Right lobe of liver (tissue), 6 donors: ENCODE data around the gene MACROD2. TPM values are rescaled to one million over a fixed set of nuclear protein-coding genes. Genes with fewer than 3 reads are reported as not detected.

Experiments
- ATAC-seq, 4 donors: fragments of 200-7000 bp; cut with Tn5 transposase; one replicate each; pipeline ENCODE4 v1.9.1; 2020; ENCODE audit warnings: mild to moderate bottlenecking in 4 of 4, moderate library complexity in 4 of 4
- DNase-seq, 3 donors: peaks; one replicate each; pipeline ENCODE4 v3.0.0-alpha.2; 2020
- H3K27ac ChIP-seq, 3 donors: fragments of 200-600 bp; one replicate each; pipeline ENCODE4 v1.8.0; 2022
- H3K27me3 ChIP-seq, 2 donors: fragments of 200-600 bp; one replicate each; pipeline ENCODE4 v1.8.0; 2022
- H3K36me3 ChIP-seq, 4 donors: fragments of 200-600 bp; sonication (generic) in 1 of 4; one replicate each; pipeline versions ENCODE4 v1.5.1 to v1.8.0; 2017 to 2022; ENCODE audit warnings: control low read depth in 1 of 4
- H3K4me1 ChIP-seq, 4 donors: fragments of 200-600 bp; sonication (generic) in 1 of 4; one replicate each; pipeline versions ENCODE4 v1.5.1 to v1.8.0; 2017 to 2022; ENCODE audit warnings: control low read depth in 1 of 4
- H3K4me3 ChIP-seq, 3 donors: fragments of 200-600 bp; one replicate each; pipeline ENCODE4 v1.8.0; 2022
- H3K9me3 ChIP-seq, 4 donors: fragments of 200-600 bp; sonication (generic) in 1 of 4; one replicate each; pipeline versions ENCODE4 v1.5.1 to v1.8.0; 2017 to 2022; ENCODE audit warnings: control low read depth in 1 of 4
- POLR2A ChIP-seq: fragments of 450-650 bp; IDR thresholded peaks from one replicate; pipeline ENCODE4 v1.6.1; 2017; ENCODE audit warnings: antibody characterized with exemption, mild to moderate bottlenecking
- WGBS: methylation state at CpG from one replicate; pipeline ENCODE4 v1.1.6; 2018; ENCODE audit warnings: low coverage, low lambda C conversion rate; ENCODE audit not compliant: insufficient coverage; ENCODE audit errors: missing lambda C conversion rate; 5-methylcytosine and 5-hydroxymethylcytosine counted together
- intact Hi-C, 2 donors: fragments of 100-400 bp; cut with DNase I; formaldehyde crosslinking; loops; one replicate each; pipeline versions ENCODE4 v1.11.2 to v1.14.1; 2022
- total RNA-seq, 6 experiments: library from RNA; depleted of rRNA in 2 of 6; stranded (reverse); fragments of >200 nt in 2 of 6; fragmentation: NEBNext Ultra II Directional in 3 of 6; extraction: Animal tissue kit (Norgen Biotek cat#: 25700) in 3 of 6; gene quantifications; one replicate each; pipeline versions ENCODE4 v1.1.0 to v1.2.4, GENCODE V29; 2016 to 2023
- TF ChIP-seq, protein P1 (sequence below), 4 donors: fragments of 200-600 bp in 3 of 4; fragments of 450-650 bp in 1 of 4; IDR thresholded peaks; one replicate each; pipeline versions ENCODE4 v1.5.1 to v1.8.0; 2016 to 2022; ENCODE audit warnings: antibody characterized with exemption in 4 of 4, mild to moderate bottlenecking in 2 of 4
- donor health status: DM: no; HTN: yes; CAD: no.
- donor health status: DM: no; HTN: no; CAD: no.
- donor health status: DM: no; HTN: no; CAD: no.
- donor health status: DM: no; HTN: yes; CAD: no.
- donor health status: DM: no; HTN: yes; CAD: no.

The MACROD2 gene
- total RNA-seq, 6 experiments from 2014 or later: 1.2 to 5.5 (median 3.3) TPM

DNA sequence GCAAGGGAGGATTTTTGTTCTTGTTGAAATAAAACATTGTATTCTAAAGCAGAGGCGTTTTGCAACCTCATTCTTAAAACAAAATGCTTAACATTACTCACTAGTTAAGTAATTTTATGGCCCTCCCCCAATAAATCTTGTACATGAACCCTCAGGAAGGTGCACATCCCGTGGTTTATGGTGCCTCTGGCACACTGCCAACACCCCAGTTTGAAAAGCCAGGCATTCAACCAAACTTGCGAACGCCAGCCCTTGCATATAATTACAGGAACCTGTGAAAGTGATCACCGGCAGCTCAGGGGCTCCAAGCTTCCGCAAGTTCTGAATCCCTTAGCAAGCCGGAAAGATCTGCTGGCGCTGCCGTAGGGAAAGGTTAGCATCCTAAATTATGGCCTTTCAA is 1451.1 kb downstream of the MACROD2 start:
- H3K36me3 ChIP-seq: no peaks in the 10 kb centered on the region

DNA sequence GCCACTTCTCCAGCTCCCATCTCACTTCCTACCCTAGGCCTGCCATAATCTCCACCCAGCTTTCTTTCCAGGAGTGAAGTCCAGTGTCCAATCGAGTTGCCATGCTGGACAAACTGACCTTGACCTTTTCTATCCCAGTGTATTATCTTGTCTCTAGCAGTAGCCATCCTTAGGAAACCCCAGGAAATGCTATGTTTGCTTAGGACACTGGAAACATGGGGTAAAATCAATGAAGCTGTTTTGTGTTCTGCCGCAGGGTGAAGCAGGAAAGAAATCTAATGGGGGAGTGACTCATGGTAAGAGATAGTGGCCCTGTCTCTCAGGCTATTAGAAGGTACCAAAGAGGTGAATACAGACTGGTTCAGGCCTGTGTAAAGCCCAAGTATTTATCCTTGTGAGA is 1452.2 kb downstream of the MACROD2 start:
- no peaks in the 10 kb centered on the region for H3K9me3 ChIP-seq
- TF ChIP-seq, protein P1, sequence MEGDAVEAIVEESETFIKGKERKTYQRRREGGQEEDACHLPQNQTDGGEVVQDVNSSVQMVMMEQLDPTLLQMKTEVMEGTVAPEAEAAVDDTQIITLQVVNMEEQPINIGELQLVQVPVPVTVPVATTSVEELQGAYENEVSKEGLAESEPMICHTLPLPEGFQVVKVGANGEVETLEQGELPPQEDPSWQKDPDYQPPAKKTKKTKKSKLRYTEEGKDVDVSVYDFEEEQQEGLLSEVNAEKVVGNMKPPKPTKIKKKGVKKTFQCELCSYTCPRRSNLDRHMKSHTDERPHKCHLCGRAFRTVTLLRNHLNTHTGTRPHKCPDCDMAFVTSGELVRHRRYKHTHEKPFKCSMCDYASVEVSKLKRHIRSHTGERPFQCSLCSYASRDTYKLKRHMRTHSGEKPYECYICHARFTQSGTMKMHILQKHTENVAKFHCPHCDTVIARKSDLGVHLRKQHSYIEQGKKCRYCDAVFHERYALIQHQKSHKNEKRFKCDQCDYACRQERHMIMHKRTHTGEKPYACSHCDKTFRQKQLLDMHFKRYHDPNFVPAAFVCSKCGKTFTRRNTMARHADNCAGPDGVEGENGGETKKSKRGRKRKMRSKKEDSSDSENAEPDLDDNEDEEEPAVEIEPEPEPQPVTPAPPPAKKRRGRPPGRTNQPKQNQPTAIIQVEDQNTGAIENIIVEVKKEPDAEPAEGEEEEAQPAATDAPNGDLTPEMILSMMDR (IDR thresholded peaks at IDR 0.05): no peak
- TF ChIP-seq POLR2A: no peak
- intact Hi-C loops: no loop called here
- H3K4me1 ChIP-seq: no peaks in the 10 kb centered on the region
- 35% methylated on average over 2 of the region's 2 CpGs for WGBS
- H3K27ac ChIP-seq: no peak overlapping the region
- no peak for ATAC-seq
- H3K4me3 ChIP-seq: no peak overlapping the region
- H3K27me3 ChIP-seq: no peaks in the 10 kb centered on the region
- DNase-seq: no peak
- no peaks in the 10 kb centered on the region for H3K36me3 ChIP-seq

More for the DNA sequence above, 1451.1 kb downstream of the MACROD2 start:
- Histone ChIP-seq H3K27me3 (no peaks in the 10 kb centered on the region), H3K9me3 (no peaks in the 10 kb centered on the region), H3K27ac (no peak overlapping the region), H3K4me1 (no peaks in the 10 kb centered on the region), H3K4me3 (no peak overlapping the region)
- intact Hi-C loops: no loop called here
- DNase-seq (peak in 2 of 3 donors; percentile 22 to 43), ATAC-seq (no peak)
- TF ChIP-seq, protein P1 (IDR thresholded peaks at IDR 0.05): no peak
- WGBS: 70% methylated on average over 9 of the region's 9 CpGs

DNA sequence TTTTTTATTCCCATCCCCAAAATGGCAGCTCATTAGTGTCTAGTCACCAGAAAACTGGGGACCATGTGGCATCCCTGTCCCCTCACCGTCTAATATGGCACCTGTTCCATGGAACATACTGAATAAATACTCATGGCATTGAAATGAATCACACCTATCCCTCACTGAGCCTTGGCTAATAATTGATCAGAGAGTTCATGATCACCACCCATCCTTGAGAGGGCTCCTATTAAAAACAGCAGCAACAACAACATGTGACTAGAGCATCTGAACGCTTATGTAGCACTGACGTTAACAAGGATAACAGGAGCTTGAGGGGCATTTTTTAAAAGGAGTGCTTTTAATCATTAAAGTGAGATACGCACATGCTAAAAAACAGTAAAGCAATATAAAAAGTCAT is 1453.7 kb downstream of the MACROD2 start:
- Histone ChIP-seq H3K27me3 (no peaks in the 10 kb centered on the region), H3K36me3 (no peaks in the 10 kb centered on the region), H3K4me3 (no peak overlapping the region), H3K9me3 (no peaks in the 10 kb centered on the region), H3K4me1 (no peaks in the 10 kb centered on the region), H3K27ac (no peak overlapping the region)
- intact Hi-C loops: no loop called here
- TF ChIP-seq, protein P1 (IDR thresholded peaks at IDR 0.05): no peak
- no peak for TF ChIP-seq POLR2A
- no peak for DNase-seq
- ATAC-seq: no peak
- WGBS: 78% methylated on average over 4 of the region's 4 CpGs

DNA sequence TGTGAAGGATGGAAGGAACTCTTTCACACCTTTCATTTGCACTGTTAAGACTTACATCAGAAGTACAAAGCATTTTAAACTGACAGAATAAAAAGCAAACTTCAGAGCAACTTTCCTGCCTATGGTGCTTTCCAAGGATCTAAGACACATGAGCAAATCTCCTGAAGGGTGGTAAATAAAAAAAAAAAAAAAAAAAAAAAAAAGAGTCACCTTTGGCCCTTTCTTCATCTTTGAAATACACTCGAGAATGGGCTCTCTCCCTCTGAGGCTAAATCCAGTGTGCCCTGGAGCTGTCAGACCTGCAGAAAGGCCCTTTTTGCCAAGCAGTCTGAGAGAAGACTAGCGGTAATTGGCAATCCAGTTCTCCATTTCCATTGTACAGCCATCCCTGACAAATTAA is 1455.9 kb downstream of the MACROD2 start:
- no peak for TF ChIP-seq POLR2A
- TF ChIP-seq, protein P1 (IDR thresholded peaks at IDR 0.05): no peak
- H3K36me3 ChIP-seq: no peaks in the 10 kb centered on the region
- no peak for DNase-seq
- H3K4me1 ChIP-seq: no peaks in the 10 kb centered on the region
- WGBS: 70% methylated on average over 2 of the region's 2 CpGs
- no peak overlapping the region for H3K4me3 ChIP-seq
- intact Hi-C loops: no loop called here
- ATAC-seq: no peak
- no peaks in the 10 kb centered on the region for H3K9me3 ChIP-seq
- H3K27me3 ChIP-seq: no peaks in the 10 kb centered on the region
- H3K27ac ChIP-seq: no peak overlapping the region

DNA sequence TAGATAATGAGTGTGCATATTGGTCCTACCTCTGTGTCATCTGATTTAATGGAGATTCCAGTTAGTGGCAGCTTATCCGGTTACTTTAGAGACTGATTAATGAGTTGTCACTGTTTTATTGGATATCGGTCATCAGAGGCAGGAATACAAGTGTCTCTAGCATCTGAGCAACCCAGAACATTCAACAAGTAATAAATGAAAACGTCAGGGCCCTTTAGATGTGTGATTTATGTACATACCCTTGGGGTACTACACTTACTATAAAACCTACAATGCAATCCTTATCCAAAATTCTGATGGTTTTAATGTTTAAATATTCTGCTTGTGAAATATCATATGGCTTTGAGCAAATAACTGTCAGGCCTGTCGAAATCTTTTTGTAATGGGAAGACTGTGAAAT is 1460.0 kb downstream of the MACROD2 start:
- 44% methylated on average over 4 of the region's 4 CpGs for WGBS
- H3K36me3 ChIP-seq: no peaks in the 10 kb centered on the region
- TF ChIP-seq POLR2A: no peak
- TF ChIP-seq, protein P1 (IDR thresholded peaks at IDR 0.05): no peak
- no peaks in the 10 kb centered on the region for H3K27me3 ChIP-seq
- no peaks in the 10 kb centered on the region for H3K9me3 ChIP-seq
- no peaks in the 10 kb centered on the region for H3K4me1 ChIP-seq
- ATAC-seq (no peak), DNase-seq (no peak)
- no peak overlapping the region for H3K4me3 ChIP-seq
- H3K27ac ChIP-seq: no peak overlapping the region
- intact Hi-C loops: no loop called here
